K562 (cell line): Measurements from ENCODE around the gene ZNF143. TPM values are rescaled to one million over a fixed set of nuclear protein-coding genes. Genes with fewer than 3 reads are reported as not detected.

Source experiments
- ATAC-seq: fragments of 200-7000 bp; cut with Tn5 transposase; 3 replicates; pipeline ENCODE4 v1.9.1; 2020; ENCODE audit warnings: moderate library complexity
- BruUV-seq: library from RNA; stranded (reverse); fragments of 400-500 nt; replicated peaks from 2 replicates; lab custom pipeline; 2021; lab: Mats Ljungman, UMichigan
- CTCF ChIA-PET: fragments of 300-600 bp; formaldehyde crosslinking; extraction: SDS; loops from one replicate; lab custom pipeline; 2021; ENCODE audit warnings: low intra/inter-chr PET ratio; lab: Yijun Ruan, JAX
- POLR2A ChIA-PET: fragments of 300-600, 350-650 bp; sonication (Branson Sonifier 250); formaldehyde crosslinking; extraction: SDS; loops from one replicate; lab custom pipeline; 2021; ENCODE audit warnings: antibody characterized with exemption, inconsistent platforms; lab: Yijun Ruan, JAX
- DNase-seq, 4 experiments: peaks; one replicate each; pipeline versions ENCODE4 v3.0.0 to v3.0.0-alpha.2; 2011 to 2018; ENCODE audit warnings: low spot score in 3 of 4, mixed read lengths in 3 of 4; ENCODE audit errors: extremely low read depth in 1 of 4
- FAIRE-seq: peaks from 2 replicates; lab custom pipeline; 2011; peaks lifted over from hg19 to GRCh38; lab: Jason Lieb, UNC
- H2AFZ ChIP-seq: 2 replicates; pipeline ENCODE4 v1.6.0; 2011; ENCODE audit warnings: low read depth, low read length, control low read depth, inconsistent platforms
- H3K27ac ChIP-seq: fragments of 200-600 bp; 3 replicates; pipeline ENCODE4 v1.8.0; 2011; ENCODE audit warnings: low read depth, mild to moderate bottlenecking, control low read depth, inconsistent platforms, low read length, moderate library complexity, mixed read lengths; ENCODE audit errors: extremely low read depth
- H3K27me3 ChIP-seq, 2 experiments: fragments of 300-600 bp in 1 of 2; 2 replicates in 1 of 2; 3 replicates in 1 of 2; pipeline versions ENCODE4 v1.6.0 to v1.8.0; 2011; ENCODE audit warnings: inconsistent platforms in 2 of 2, low read length in 2 of 2, mild to moderate bottlenecking in 1 of 2, mixed read lengths in 1 of 2, moderate library complexity in 1 of 2; ENCODE audit not compliant: control insufficient read depth in 2 of 2, insufficient read depth in 2 of 2
- H3K36me3 ChIP-seq: fragments of 300-600 bp; 3 replicates; pipeline ENCODE4 v1.8.0; 2011; ENCODE audit warnings: mild to moderate bottlenecking, low read length, inconsistent platforms; ENCODE audit not compliant: control insufficient read depth, insufficient read depth
- H3K4me1 ChIP-seq, 2 experiments: fragments of 200-600 bp in 1 of 2; replicated peaks in 1 of 2; 2 replicates in 1 of 2; 3 replicates in 1 of 2; pipeline versions ENCODE4 v1.5.1 to v1.8.0; 2011; ENCODE audit warnings: inconsistent platforms in 2 of 2, low read length in 2 of 2, mild to moderate bottlenecking in 1 of 2, mixed read lengths in 1 of 2, moderate library complexity in 1 of 2; ENCODE audit not compliant: control insufficient read depth in 2 of 2, insufficient read depth in 2 of 2
- H3K4me2 ChIP-seq: 2 replicates; pipeline ENCODE4 v1.6.1; 2011; ENCODE audit warnings: low read length, control low read depth, inconsistent platforms, mixed read lengths; ENCODE audit not compliant: insufficient read depth
- H3K4me3 ChIP-seq: fragments of 200-600 bp; sonication (generic), shearing (Covaris generic); 2 replicates; pipeline ENCODE4 v1.5.1; 2016; ENCODE audit warnings: control low read depth, inconsistent platforms
- H3K79me2 ChIP-seq: fragments of 200-600 bp; 3 replicates; pipeline ENCODE4 v1.8.0; 2011; ENCODE audit warnings: low read length, inconsistent platforms; ENCODE audit not compliant: control insufficient read depth, insufficient read depth
- H3K9ac ChIP-seq, 2 experiments: 2 replicates each; pipeline versions ENCODE4 v1.6.0 to v1.6.1; 2011; ENCODE audit warnings: low read depth in 2 of 2, low read length in 2 of 2, control low read depth in 1 of 2, inconsistent platforms in 1 of 2, mild to moderate bottlenecking in 1 of 2, mixed read lengths in 1 of 2; ENCODE audit not compliant: insufficient read depth in 1 of 2
- H3K9me1 ChIP-seq: one replicate; pipeline ENCODE4 v1.6.0; 2011; ENCODE audit warnings: inconsistent platforms, mild to moderate bottlenecking, low read length, moderate library complexity; ENCODE audit not compliant: control insufficient read depth, insufficient read depth
- H3K9me3 ChIP-seq: replicated peaks from 2 replicates; pipeline ENCODE4 v1.5.1; 2011; ENCODE audit warnings: low read depth, low read length, inconsistent platforms; ENCODE audit not compliant: control insufficient read depth, insufficient read depth
- H4K20me1 ChIP-seq: replicated peaks from 2 replicates; pipeline ENCODE4 v1.6.1; 2011; ENCODE audit warnings: low read length, inconsistent platforms, mixed read lengths; ENCODE audit not compliant: control insufficient read depth, insufficient read depth
- BHLHE40 ChIP-seq: IDR thresholded peaks from 2 replicates; pipeline ENCODE4 v1.6.1; 2011; ENCODE audit warnings: low read length, improper control_type of control experiment
- EGR1 ChIP-seq: fragments of 450-650 bp; conservative IDR thresholded peaks from 2 replicates; pipeline ENCODE4 v1.6.1; 2017; ENCODE audit warnings: mild to moderate bottlenecking
- ELF4 ChIP-seq: fragments of 450-650 bp; formaldehyde crosslinking; IDR thresholded peaks from 2 replicates; pipeline ENCODE4 v1.4.0; 2022; ENCODE audit warnings: missing genetic modification characterization
- ERF ChIP-seq: fragments of 450-650 bp; formaldehyde crosslinking; IDR thresholded peaks from 2 replicates; pipeline ENCODE4 v1.4.0; 2020; ENCODE audit warnings: mild to moderate bottlenecking, mixed read lengths
- FOXA3 ChIP-seq, 2 experiments: fragments of 450-650 bp in 1 of 2; sonication (generic) in 1 of 2; formaldehyde crosslinking; IDR thresholded peaks in 1 of 2; conservative IDR thresholded peaks in 1 of 2; 2 replicates each; pipeline versions ENCODE4 v1.4.0 to v1.8.0; 2020 to 2022; ENCODE audit warnings: mild to moderate bottlenecking in 2 of 2, missing genetic modification reagents in 1 of 2
- IFI16 ChIP-seq: fragments of 250-450 bp; sonication (Bioruptor Pico); IDR thresholded peaks from 2 replicates; pipeline ENCODE4 v2.1.2; 2022; ENCODE audit warnings: mild to moderate bottlenecking, inconsistent platforms
- MYC ChIP-seq, 2 experiments: fragments of 250-450 bp in 1 of 2; sonication (Bioruptor Pico) in 1 of 2; IDR thresholded peaks; 2 replicates each; pipeline versions ENCODE4 v1.5.1 to v1.6.1; 2012 to 2021; ENCODE audit warnings: low read depth in 2 of 2, borderline replicate concordance in 1 of 2, improper control_type of control experiment in 1 of 2, low read length in 1 of 2, mild to moderate bottlenecking in 1 of 2, moderate library complexity in 1 of 2
- NCOA6 ChIP-seq: fragments of 450-650 bp; IDR thresholded peaks from 2 replicates; pipeline ENCODE4 v1.6.1; 2017; ENCODE audit warnings: mild to moderate bottlenecking
- OTX1 ChIP-seq: fragments of 450-650 bp; formaldehyde crosslinking; IDR thresholded peaks from 2 replicates; pipeline ENCODE4 v1.4.0; 2022; ENCODE audit warnings: mild to moderate bottlenecking
- PHF8 ChIP-seq: fragments of 200-600 bp; sonication (generic); IDR thresholded peaks from 2 replicates; pipeline ENCODE4 v1.6.1; 2012; ENCODE audit warnings: mixed run types, mild to moderate bottlenecking, inconsistent platforms, low read length, moderate library complexity, borderline replicate concordance
- POLR2AphosphoS5 ChIP-seq: IDR thresholded peaks from 2 replicates; pipeline ENCODE4 v1.6.1; 2011; ENCODE audit warnings: mild to moderate bottlenecking, low read depth, low read length, moderate library complexity; ENCODE audit not compliant: control insufficient read depth, insufficient read depth
- RUNX1 ChIP-seq: sonication (generic); IDR thresholded peaks from 2 replicates; pipeline ENCODE4 v1.6.1; 2016; ENCODE audit warnings: antibody characterized with exemption, low read depth
- SRF ChIP-seq, 2 experiments: fragments of 250-450, 450-650 bp in 1 of 2; sonication (Bioruptor Pico) in 1 of 2; sonication (generic) in 1 of 2; formaldehyde crosslinking; IDR thresholded peaks; 2 replicates each; pipeline versions ENCODE4 v1.5.0 to v1.5.1; 2020 to 2022; ENCODE audit warnings: mild to moderate bottlenecking in 1 of 2, missing genetic modification reagents in 1 of 2
- YY1 ChIP-seq, 3 experiments: IDR thresholded peaks; 2 replicates each; pipeline ENCODE4 v1.6.1; 2011; ENCODE audit warnings: low read length in 2 of 3, mild to moderate bottlenecking in 2 of 3, moderate library complexity in 2 of 3, borderline replicate concordance in 1 of 3, control low read depth in 1 of 3, low read depth in 1 of 3; ENCODE audit not compliant: insufficient read depth in 3 of 3, insufficient replicate concordance in 2 of 3, control insufficient read depth in 1 of 3, insufficient read length in 1 of 3; ENCODE audit errors: extremely low read depth in 1 of 3
- WGBS: fragments of 100-300 bp; shearing (Covaris generic); methylation state at CpG from one replicate; pipeline ENCODE4 v1.1.6; 2016; ENCODE audit warnings: low coverage, mixed read lengths; ENCODE audit not compliant: insufficient coverage; ENCODE audit errors: missing lambda C conversion rate; 5-methylcytosine and 5-hydroxymethylcytosine counted together
- in situ Hi-C: fragments of 300-500 bp; cut with MboI; formaldehyde crosslinking; loops from 4 replicates; pipeline ENCODE4 v1.15.0; 2018; ENCODE audit warnings: inconsistent platforms, mixed read lengths
- intact Hi-C: fragments of 100-400 bp; cut with micrococcal nuclease; formaldehyde crosslinking; loops from 2 replicates; pipeline ENCODE4 v1.14.2; 2022
- polyA plus RNA-seq, 8 experiments: library from polyadenylated mRNA; depleted of rRNA in 4 of 8; stranded (reverse) in 5 of 8; unstranded in 3 of 8; fragments of >200 nt; fragmentation: Nextera tagmentation in 2 of 8; fragmentation: Illumina TruSeq in 1 of 8; extraction: Ambion mirVana in 2 of 8; extraction: Trizol in 1 of 8; gene quantifications; 2 replicates each; pipeline versions ENCODE4 v1.2.1 to v1.2.3, GENCODE V29; 2011 to 2014; ENCODE audit warnings: inconsistent platforms in 1 of 8, missing spikeins in 1 of 8
- total RNA-seq, 7 experiments: library from RNA; depleted of rRNA in 6 of 7; stranded (reverse); fragments of >200 nt in 6 of 7; fragmentation: Illumina TruSeq in 2 of 7; extraction: Trizol in 2 of 7; gene quantifications; 2 replicates each; pipeline versions ENCODE4 v1.2.1 to v1.2.3, GENCODE V29; 2011 to 2021; ENCODE audit warnings: low replicate concordance in 1 of 7
- TF ChIP-seq, protein P1 (sequence below): sonication (generic); formaldehyde crosslinking; IDR thresholded peaks from 2 replicates; pipeline ENCODE4 v1.8.1; 2022; ENCODE audit warnings: missing genetic modification reagents
- TF ChIP-seq, protein P2 (sequence below): conservative IDR thresholded peaks from 2 replicates; pipeline ENCODE4 v1.6.1; 2011; ENCODE audit warnings: low read depth, mild to moderate bottlenecking, low read length; ENCODE audit not compliant: control insufficient read depth

The ZNF143 gene
- total and polyA plus RNA-seq, 9 of the 15 experiments (the other 6 are each of a cell fraction or from before 2014, with no cell fraction given) = 18.4 to 58.5 (median 27.1) TPM

DNA sequence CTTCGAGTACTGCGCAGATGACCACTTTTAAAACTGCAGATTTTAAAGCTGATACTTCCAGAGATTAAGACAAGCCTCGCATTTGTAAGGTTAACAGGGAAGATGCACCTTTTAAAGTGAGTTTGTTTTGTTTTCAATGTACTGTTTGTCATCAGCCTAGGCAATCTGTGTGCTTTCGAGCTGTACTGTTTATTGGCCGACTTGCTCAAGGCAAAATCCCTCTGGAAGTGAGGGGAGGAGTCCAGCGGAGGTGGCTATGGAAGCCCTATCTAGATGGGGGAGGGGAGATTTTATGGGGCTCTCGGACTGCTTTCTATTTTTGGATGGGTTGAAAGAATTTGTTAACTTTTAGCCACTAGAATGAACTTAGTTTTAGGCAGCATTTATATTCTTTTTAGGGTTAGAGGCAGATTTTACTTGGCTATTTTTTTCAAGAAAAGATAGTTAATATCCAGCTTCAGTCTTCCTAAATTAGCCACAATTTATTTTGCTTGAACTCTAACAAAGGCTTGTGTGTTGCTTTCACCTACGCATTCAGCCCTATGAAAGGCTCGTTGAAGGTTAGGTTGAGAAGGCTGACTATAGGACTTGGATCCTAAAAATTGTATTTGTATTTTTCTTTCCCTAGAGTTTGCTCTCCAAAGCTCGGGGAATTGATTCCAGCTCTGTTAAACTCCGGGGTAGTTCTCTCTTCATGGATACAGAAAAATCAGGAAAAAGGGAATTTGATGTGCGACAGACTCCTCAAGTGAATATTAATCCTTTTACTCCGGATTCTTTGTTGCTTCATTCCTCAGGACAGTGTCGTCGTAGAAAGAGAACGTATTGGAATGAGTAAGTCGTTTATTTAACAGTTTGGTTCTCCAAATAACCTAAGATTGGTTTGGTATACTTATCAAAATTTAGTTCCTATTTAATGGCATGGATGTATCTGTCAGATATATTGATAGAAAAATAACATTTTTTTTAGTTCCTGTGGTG, 114.7 kb downstream of the ZNF143 start:
- H3K27ac ChIP-seq = peak overlapping the region; percentile 98
- H3K9me3 ChIP-seq = no peaks in the 10 kb centered on the region
- H3K79me2 ChIP-seq = peaks cover 67% of the 10 kb centered on the region
- ChIA-PET POLR2A (interaction anchor here (0.7 to 3.3 kb wide), 14 partner anchors 9 to 170 kb away, joined by 3 to 26 read pairs (median 10); partner anchors contain the start of gene ZNF143), CTCF (no interaction called here)
- DNase-seq (peak; percentile 51 to 85 (median 62)), FAIRE-seq (peak; percentile 80), ATAC-seq (peak; percentile 39)
- no TSS peak for BruUV-seq
- intact Hi-C loops (loop anchor here (10.0 kb wide), 1 partner anchor 111 kb away; the partner anchor contains the start of gene ZNF143), in situ Hi-C loops (no loop called here)
- H3K27me3 ChIP-seq = no peaks in the 10 kb centered on the region
- peaks cover 9% of the 10 kb centered on the region for H4K20me1 ChIP-seq
- peak overlapping the region; percentile 92 for H3K4me3 ChIP-seq
- H3K9me1 ChIP-seq = no peaks in the 10 kb centered on the region
- peak overlapping the region; percentile 96 for H3K4me2 ChIP-seq
- WGBS = 2% methylated on average over 17 of the region's 17 CpGs
- H3K36me3 ChIP-seq = peaks cover 55% of the 10 kb centered on the region
- peak overlapping the region; percentile 91 to 98 for H3K9ac ChIP-seq
- no peak overlapping the region for H2AFZ ChIP-seq
- peaks cover 19 to 35% of the 10 kb centered on the region in 2 experiments; a peak in 4 of 5 replicates for H3K4me1 ChIP-seq
- TF ChIP-seq, protein P1, sequence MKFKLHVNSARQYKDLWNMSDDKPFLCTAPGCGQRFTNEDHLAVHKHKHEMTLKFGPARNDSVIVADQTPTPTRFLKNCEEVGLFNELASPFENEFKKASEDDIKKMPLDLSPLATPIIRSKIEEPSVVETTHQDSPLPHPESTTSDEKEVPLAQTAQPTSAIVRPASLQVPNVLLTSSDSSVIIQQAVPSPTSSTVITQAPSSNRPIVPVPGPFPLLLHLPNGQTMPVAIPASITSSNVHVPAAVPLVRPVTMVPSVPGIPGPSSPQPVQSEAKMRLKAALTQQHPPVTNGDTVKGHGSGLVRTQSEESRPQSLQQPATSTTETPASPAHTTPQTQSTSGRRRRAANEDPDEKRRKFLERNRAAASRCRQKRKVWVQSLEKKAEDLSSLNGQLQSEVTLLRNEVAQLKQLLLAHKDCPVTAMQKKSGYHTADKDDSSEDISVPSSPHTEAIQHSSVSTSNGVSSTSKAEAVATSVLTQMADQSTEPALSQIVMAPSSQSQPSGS (CRISPR knock-in tag) = no peak
- TF ChIP-seq SRF (CRISPR knock-in tag; IDR thresholded peaks at IDR 0.05) (peak in 1 of 2 experiments; percentile 35; a peak in 1 of 4 replicates), NCOA6 (no peak), RUNX1 (no peak), ELF4 (0 out of 2 replicates have a peak, but pooled peaks have one; percentile 45), ERF (CRISPR knock-in tag) (no peak), PHF8 (peak; percentile 6; the same call in 1 of the 2 replicates), POLR2AphosphoS5 (peak; percentile 45), YY1 (IDR thresholded peaks at IDR 0.05; ENCODE audit: borderline replicate concordance in 1 of 3, control insufficient read depth in 1 of 3, extremely low read depth in 1 of 3, insufficient read depth in 3 of 3, insufficient read length in 1 of 3, insufficient replicate concordance in 2 of 3, low read depth in 1 of 3, low read length in 2 of 3) (peak in 1 of 3 experiments; percentile 30), FOXA3 (CRISPR knock-in tag; conservative IDR thresholded peaks at IDR 0.05 in 1 of 2, IDR thresholded peaks at IDR 0.05 in 1 of 2) (0 out of 4 replicates have a peak, but pooled peaks of 1 of the 2 experiments have one; percentile 21), BHLHE40 (0 out of 2 replicates have a peak, but pooled peaks have one; percentile 5), IFI16 (0 out of 2 replicates have a peak, but pooled peaks have one; percentile 12), MYC (IDR thresholded peaks at IDR 0.05; ENCODE audit: low read depth, low read length) (no peak; the same call in 1 of the 2 replicates), MYC (CRISPR knock-in tag; IDR thresholded peaks at IDR 0.05; ENCODE audit: borderline replicate concordance, low read depth) (no peak), OTX1 (peak; percentile 59; the same call in 1 of the 2 replicates), EGR1 (0 out of 2 replicates have a peak, but pooled peaks have one; percentile 22)
- TF ChIP-seq, protein P2, sequence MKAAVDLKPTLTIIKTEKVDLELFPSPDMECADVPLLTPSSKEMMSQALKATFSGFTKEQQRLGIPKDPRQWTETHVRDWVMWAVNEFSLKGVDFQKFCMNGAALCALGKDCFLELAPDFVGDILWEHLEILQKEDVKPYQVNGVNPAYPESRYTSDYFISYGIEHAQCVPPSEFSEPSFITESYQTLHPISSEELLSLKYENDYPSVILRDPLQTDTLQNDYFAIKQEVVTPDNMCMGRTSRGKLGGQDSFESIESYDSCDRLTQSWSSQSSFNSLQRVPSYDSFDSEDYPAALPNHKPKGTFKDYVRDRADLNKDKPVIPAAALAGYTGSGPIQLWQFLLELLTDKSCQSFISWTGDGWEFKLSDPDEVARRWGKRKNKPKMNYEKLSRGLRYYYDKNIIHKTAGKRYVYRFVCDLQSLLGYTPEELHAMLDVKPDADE = no peak
